ENCODE measurements around the gene RTL5. TPM values are rescaled to one million over a fixed set of nuclear protein-coding genes. Genes with fewer than 3 reads are reported as not detected.
A peak's percentile ranks its signal among the peaks of the same experiment; 100 is the strongest.

Gene RTL5
- total RNA-seq, 1 experiment from 2014 or later: 0.07 TPM

GRCh38 chrX:72146527-72146926 is 14.8 kb upstream of the RTL5 start:
- no peaks in the 10 kb centered on the region for H3K9me3 ChIP-seq (ENCODE audit: low read length)
- no peak overlapping the region for H3K4me2 ChIP-seq (ENCODE audit: low read depth, low read length, poor library complexity, severe bottlenecking)
- H3K9me2 ChIP-seq (replicated peaks; ENCODE audit: insufficient read depth, low read length): no peaks in the 10 kb centered on the region
- no peak overlapping the region for H2AFZ ChIP-seq (ENCODE audit: low read length)
- H3K9ac ChIP-seq (ENCODE audit: low read length): no peak overlapping the region
- H3K4me1 ChIP-seq (ENCODE audit: low read length): peaks cover 18% of the 10 kb centered on the region
- no peaks in the 10 kb centered on the region for H3K79me2 ChIP-seq (ENCODE audit: low read length)
- no peak for DNase-seq
- H3K36me3 ChIP-seq (ENCODE audit: insufficient read depth, low read length): no peaks in the 10 kb centered on the region
- H3K27me3 ChIP-seq (ENCODE audit: low read length): no peaks in the 10 kb centered on the region
- no peak overlapping the region for H3K27ac ChIP-seq (ENCODE audit: low read length)
- H4K20me1 ChIP-seq (ENCODE audit: insufficient read depth, low read depth, low read length): no peaks in the 10 kb centered on the region
- H3K4me3 ChIP-seq (ENCODE audit: low read length): no peak overlapping the region

GRCh38 chrX:72145181-72145580 is 13.5 kb upstream of the RTL5 start:
- no peaks in the 10 kb centered on the region for H3K9me2 ChIP-seq (replicated peaks; ENCODE audit: insufficient read depth, low read length)
- no peaks in the 10 kb centered on the region for H3K79me2 ChIP-seq (ENCODE audit: low read length)
- no peaks in the 10 kb centered on the region for H3K36me3 ChIP-seq (ENCODE audit: insufficient read depth, low read length)
- H2AFZ ChIP-seq (ENCODE audit: low read length): no peak overlapping the region
- H3K9me3 ChIP-seq (ENCODE audit: low read length): no peaks in the 10 kb centered on the region
- H3K27ac ChIP-seq (ENCODE audit: low read length): no peak overlapping the region
- no peaks in the 10 kb centered on the region for H3K27me3 ChIP-seq (ENCODE audit: low read length)
- H4K20me1 ChIP-seq (ENCODE audit: insufficient read depth, low read depth, low read length): no peaks in the 10 kb centered on the region
- no peak overlapping the region for H3K9ac ChIP-seq (ENCODE audit: low read length)
- no peak overlapping the region for H3K4me3 ChIP-seq (ENCODE audit: low read length)
- H3K4me2 ChIP-seq (ENCODE audit: low read depth, low read length, poor library complexity, severe bottlenecking): no peak overlapping the region
- DNase-seq: no peak
- H3K4me1 ChIP-seq (ENCODE audit: low read length): peaks cover 18% of the 10 kb centered on the region

GRCh38 chrX:72143609-72143907 is 11.8 kb upstream of the RTL5 start:
- no peak overlapping the region for H3K9ac ChIP-seq (ENCODE audit: low read length)
- no peaks in the 10 kb centered on the region for H3K9me3 ChIP-seq (ENCODE audit: low read length)
- no peaks in the 10 kb centered on the region for H3K36me3 ChIP-seq (ENCODE audit: insufficient read depth, low read length)
- peaks cover 18% of the 10 kb centered on the region for H3K4me1 ChIP-seq (ENCODE audit: low read length)
- no peaks in the 10 kb centered on the region for H4K20me1 ChIP-seq (ENCODE audit: insufficient read depth, low read depth, low read length)
- no peaks in the 10 kb centered on the region for H3K27me3 ChIP-seq (ENCODE audit: low read length)
- H3K4me3 ChIP-seq (ENCODE audit: low read length): no peak overlapping the region
- no peak overlapping the region for H2AFZ ChIP-seq (ENCODE audit: low read length)
- no peak overlapping the region for H3K4me2 ChIP-seq (ENCODE audit: low read depth, low read length, poor library complexity, severe bottlenecking)
- DNase-seq: no peak
- no peaks in the 10 kb centered on the region for H3K79me2 ChIP-seq (ENCODE audit: low read length)
- H3K9me2 ChIP-seq (replicated peaks; ENCODE audit: insufficient read depth, low read length): no peaks in the 10 kb centered on the region
- H3K27ac ChIP-seq (ENCODE audit: low read length): no peak overlapping the region

- Histone ChIP-seq H3K9me3 (ENCODE audit: low read length) (no peaks in the 10 kb centered on the region), H4K20me1 (ENCODE audit: insufficient read depth, low read depth, low read length) (no peaks in the 10 kb centered on the region), H3K36me3 (ENCODE audit: insufficient read depth, low read length) (no peaks in the 10 kb centered on the region), H2AFZ (ENCODE audit: low read length) (no peak overlapping the region), H3K9me2 (replicated peaks; ENCODE audit: insufficient read depth, low read length) (no peaks in the 10 kb centered on the region), H3K4me1 (ENCODE audit: low read length) (peaks cover 18% of the 10 kb centered on the region), H3K27me3 (ENCODE audit: low read length) (no peaks in the 10 kb centered on the region), H3K9ac (ENCODE audit: low read length) (no peak overlapping the region), H3K4me2 (ENCODE audit: low read depth, low read length, poor library complexity, severe bottlenecking) (peak overlapping the region; percentile 28), H3K27ac (ENCODE audit: low read length) (no peak overlapping the region), H3K79me2 (ENCODE audit: low read length) (no peaks in the 10 kb centered on the region), H3K4me3 (ENCODE audit: low read length) (no peak overlapping the region)
- DNase-seq: no peak
Observed at GRCh38 chrX:72142794-72143608, 11.3 kb upstream of the RTL5 start.

GRCh38 chrX:72142094-72142793 is 10.5 kb upstream of the RTL5 start:
- H3K9me3 ChIP-seq (ENCODE audit: low read length): no peaks in the 10 kb centered on the region
- H3K4me1 ChIP-seq (ENCODE audit: low read length): peaks cover 18% of the 10 kb centered on the region
- no peaks in the 10 kb centered on the region for H3K36me3 ChIP-seq (ENCODE audit: insufficient read depth, low read length)
- no peaks in the 10 kb centered on the region for H3K9me2 ChIP-seq (replicated peaks; ENCODE audit: insufficient read depth, low read length)
- H3K4me3 ChIP-seq (ENCODE audit: low read length): no peak overlapping the region
- H3K79me2 ChIP-seq (ENCODE audit: low read length): no peaks in the 10 kb centered on the region
- H4K20me1 ChIP-seq (ENCODE audit: insufficient read depth, low read depth, low read length): no peaks in the 10 kb centered on the region
- peak; percentile 71 for DNase-seq
- H3K4me2 ChIP-seq (ENCODE audit: low read depth, low read length, poor library complexity, severe bottlenecking): peak overlapping the region; percentile 28
- no peak overlapping the region for H2AFZ ChIP-seq (ENCODE audit: low read length)
- no peak overlapping the region for H3K9ac ChIP-seq (ENCODE audit: low read length)
- no peaks in the 10 kb centered on the region for H3K27me3 ChIP-seq (ENCODE audit: low read length)
- no peak overlapping the region for H3K27ac ChIP-seq (ENCODE audit: low read length)

- Histone ChIP-seq H3K9me3 (ENCODE audit: low read length) (no peaks in the 10 kb centered on the region), H2AFZ (ENCODE audit: low read length) (no peak overlapping the region), H3K4me2 (ENCODE audit: low read depth, low read length, poor library complexity, severe bottlenecking) (no peak overlapping the region), H3K79me2 (ENCODE audit: low read length) (no peaks in the 10 kb centered on the region), H3K9me2 (replicated peaks; ENCODE audit: insufficient read depth, low read length) (no peaks in the 10 kb centered on the region), H4K20me1 (ENCODE audit: insufficient read depth, low read depth, low read length) (no peaks in the 10 kb centered on the region), H3K36me3 (ENCODE audit: insufficient read depth, low read length) (no peaks in the 10 kb centered on the region), H3K27me3 (ENCODE audit: low read length) (no peaks in the 10 kb centered on the region), H3K4me1 (ENCODE audit: low read length) (peaks cover 18% of the 10 kb centered on the region), H3K9ac (ENCODE audit: low read length) (no peak overlapping the region), H3K27ac (ENCODE audit: low read length) (no peak overlapping the region), H3K4me3 (ENCODE audit: low read length) (no peak overlapping the region)
- no peak for DNase-seq
Observed at GRCh38 chrX:72141372-72142004, 9.8 kb upstream of the RTL5 start.

GRCh38 chrX:72139538-72139937 is 7.8 kb upstream of the RTL5 start:
- H3K9me2 ChIP-seq (replicated peaks; ENCODE audit: insufficient read depth, low read length): no peaks in the 10 kb centered on the region
- no peak overlapping the region for H3K27ac ChIP-seq (ENCODE audit: low read length)
- no peak overlapping the region for H3K9ac ChIP-seq (ENCODE audit: low read length)
- no peaks in the 10 kb centered on the region for H3K36me3 ChIP-seq (ENCODE audit: insufficient read depth, low read length)
- H3K27me3 ChIP-seq (ENCODE audit: low read length): no peaks in the 10 kb centered on the region
- H4K20me1 ChIP-seq (ENCODE audit: insufficient read depth, low read depth, low read length): no peaks in the 10 kb centered on the region
- no peak overlapping the region for H3K4me3 ChIP-seq (ENCODE audit: low read length)
- H2AFZ ChIP-seq (ENCODE audit: low read length): no peak overlapping the region
- no peak overlapping the region for H3K4me2 ChIP-seq (ENCODE audit: low read depth, low read length, poor library complexity, severe bottlenecking)
- DNase-seq: no peak
- no peaks in the 10 kb centered on the region for H3K79me2 ChIP-seq (ENCODE audit: low read length)
- peaks cover 18% of the 10 kb centered on the region for H3K4me1 ChIP-seq (ENCODE audit: low read length)
- no peaks in the 10 kb centered on the region for H3K9me3 ChIP-seq (ENCODE audit: low read length)

GRCh38 chrX:72137846-72138495 is 6.3 kb upstream of the RTL5 start:
- H3K9ac ChIP-seq (ENCODE audit: low read length): no peak overlapping the region
- no peaks in the 10 kb centered on the region for H4K20me1 ChIP-seq (ENCODE audit: insufficient read depth, low read depth, low read length)
- H3K4me3 ChIP-seq (ENCODE audit: low read length): no peak overlapping the region

More at GRCh38 chrX:72137846-72138495, 6.3 kb upstream of the RTL5 start:
- H3K4me1 ChIP-seq (ENCODE audit: low read length): peaks cover 14% of the 10 kb centered on the region
- no peaks in the 10 kb centered on the region for H3K79me2 ChIP-seq (ENCODE audit: low read length)
- H3K9me3 ChIP-seq (ENCODE audit: low read length): no peaks in the 10 kb centered on the region
- H3K36me3 ChIP-seq (ENCODE audit: insufficient read depth, low read length): no peaks in the 10 kb centered on the region
- H3K4me2 ChIP-seq (ENCODE audit: low read depth, low read length, poor library complexity, severe bottlenecking): no peak overlapping the region
- H3K27me3 ChIP-seq (ENCODE audit: low read length): no peaks in the 10 kb centered on the region
- H3K9me2 ChIP-seq (replicated peaks; ENCODE audit: insufficient read depth, low read length): no peaks in the 10 kb centered on the region
- no peak overlapping the region for H3K27ac ChIP-seq (ENCODE audit: low read length)
- no peak overlapping the region for H2AFZ ChIP-seq (ENCODE audit: low read length)
- DNase-seq: no peak
